Left lobe of liver (tissue), 2 donors: ENCODE measurements around the gene HPGDS. TPM values are rescaled to one million over a fixed set of nuclear protein-coding genes. Genes with fewer than 3 reads are reported as not detected.

ENCODE experiments used
- ATAC-seq: fragments of 200-7000 bp; cut with Tn5 transposase; one replicate; pipeline ENCODE4 v1.9.1; 2020; ENCODE audit warnings: mild to moderate bottlenecking, moderate library complexity
- DNase-seq: peaks from one replicate; pipeline ENCODE4 v3.0.0-alpha.2; 2020; ENCODE audit warnings: low spot score
- total RNA-seq: library from RNA; stranded (reverse); gene quantifications from one replicate; pipeline ENCODE4 v1.2.1, GENCODE V29; 2021
- donor health status: DM: no; HTN: no; CAD: no; lungs with moderate emphysema.
- donor health status: DM: no; HTN: yes; CAD: no.

HPGDS gene
- total RNA-seq, 1 donor from 2014 or later: 0.10 TPM

DNA sequence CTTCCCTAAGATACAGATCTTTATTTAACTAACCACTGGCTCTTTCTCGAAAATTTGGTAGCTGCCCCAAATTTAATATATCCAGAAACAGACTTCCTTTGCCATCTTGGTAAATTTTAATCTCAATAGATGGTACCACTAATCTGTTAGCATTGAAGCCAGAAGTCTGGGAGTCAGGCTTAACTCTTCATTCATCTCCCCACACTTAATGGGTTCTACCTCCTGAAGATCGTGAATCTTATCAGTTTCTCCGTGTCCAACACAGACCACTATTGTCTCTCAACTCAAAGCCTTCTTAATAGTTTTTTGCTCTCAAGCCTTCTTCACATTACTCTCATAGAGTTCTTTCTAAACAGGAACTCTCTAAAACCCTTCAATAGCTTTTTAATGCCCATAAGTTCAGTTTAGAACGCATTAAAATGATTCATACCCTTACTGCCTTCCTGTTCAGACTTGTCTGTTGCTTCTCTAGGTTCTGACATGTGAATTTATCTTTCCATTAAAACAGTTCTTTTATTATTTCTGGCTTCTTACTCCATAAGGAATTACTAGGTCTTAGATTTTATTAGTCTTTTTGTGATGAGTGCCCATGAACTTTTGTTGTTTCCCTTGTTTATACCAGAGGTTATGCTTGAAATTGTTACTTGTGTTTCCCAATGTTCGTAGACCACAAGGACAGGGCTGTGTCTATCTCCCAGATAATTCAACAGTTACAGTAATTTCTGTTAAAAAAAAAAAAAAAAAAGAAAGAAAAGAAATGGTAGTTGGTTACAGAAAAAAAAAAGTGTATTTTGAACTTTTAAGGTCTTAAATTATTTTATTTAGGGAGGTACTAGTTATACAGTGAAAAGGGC is 80.2 kb downstream of the HPGDS start:
- no peak for DNase-seq
- no peak for ATAC-seq

DNA sequence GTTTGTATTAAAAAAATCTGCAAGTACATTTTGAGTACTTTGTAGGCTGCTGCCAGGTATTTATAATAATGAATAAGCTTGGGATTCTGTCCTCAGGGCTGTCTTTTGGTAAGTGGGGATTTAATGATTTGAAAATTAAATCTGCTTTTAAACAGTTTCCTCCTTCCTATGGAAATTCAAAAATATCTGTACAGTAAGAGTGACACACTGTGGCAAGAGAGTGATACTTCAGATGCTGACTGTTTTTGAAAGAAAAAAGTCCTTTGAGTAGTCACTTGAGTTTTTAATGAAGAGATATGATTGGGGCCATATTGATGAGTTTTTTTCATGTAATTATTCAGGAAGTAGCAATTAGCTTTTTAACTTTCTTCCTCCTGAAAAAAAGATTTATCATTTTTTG is 85.8 kb downstream of the HPGDS start:
- DNase-seq (no peak), ATAC-seq (no peak)

DNA sequence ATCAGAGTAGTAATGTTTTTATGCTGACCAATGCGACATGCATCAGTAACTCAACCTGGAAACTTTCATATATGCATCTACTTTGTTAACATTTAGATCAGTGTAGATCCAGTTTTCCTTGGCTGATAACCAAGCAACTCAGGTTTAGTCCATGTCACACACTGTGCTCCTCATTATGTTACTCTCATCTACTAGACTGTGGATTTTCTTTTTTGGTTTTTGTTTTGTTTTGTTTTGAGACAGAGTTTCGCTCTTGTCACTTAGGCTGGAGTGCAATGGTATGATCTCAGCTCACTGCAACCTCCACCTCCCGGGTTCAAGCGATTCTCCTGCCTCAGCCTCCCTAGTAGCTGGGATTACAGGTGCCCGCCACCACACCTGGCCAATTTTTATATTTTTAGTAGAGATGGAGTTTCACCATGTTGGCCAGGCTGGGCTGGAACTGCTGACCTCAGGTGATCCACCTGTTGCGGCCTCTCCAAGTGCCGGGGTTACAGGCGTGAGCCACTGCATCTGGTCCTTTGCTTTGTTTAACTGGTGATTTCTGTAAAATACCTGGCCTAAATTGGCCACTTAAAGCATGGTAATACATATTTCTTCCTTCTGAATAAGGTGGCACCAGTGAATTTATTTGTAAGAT is 86.4 kb downstream of the HPGDS start:
- DNase-seq (no peak), ATAC-seq (no peak)

DNA sequence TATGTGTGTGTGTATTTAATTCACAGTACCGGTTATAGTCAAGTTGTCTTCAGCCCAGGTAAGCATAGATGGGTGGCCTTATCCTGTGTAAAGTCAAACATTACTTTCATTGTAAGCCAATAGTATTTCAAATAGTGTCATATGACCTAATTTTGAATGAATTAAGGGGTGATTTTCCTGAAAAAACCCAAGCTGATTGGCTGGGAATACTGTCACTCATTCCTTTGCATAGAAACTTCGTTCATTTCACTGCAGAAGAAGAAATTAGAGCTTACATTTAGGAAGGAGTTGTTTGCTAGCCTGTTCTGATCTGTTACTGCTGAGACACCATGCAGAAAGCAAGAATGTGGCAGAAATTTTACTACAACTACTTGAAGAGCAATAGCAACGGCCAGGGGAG is 89.6 kb downstream of the HPGDS start:
- DNase-seq (no peak), ATAC-seq (no peak)

DNA sequence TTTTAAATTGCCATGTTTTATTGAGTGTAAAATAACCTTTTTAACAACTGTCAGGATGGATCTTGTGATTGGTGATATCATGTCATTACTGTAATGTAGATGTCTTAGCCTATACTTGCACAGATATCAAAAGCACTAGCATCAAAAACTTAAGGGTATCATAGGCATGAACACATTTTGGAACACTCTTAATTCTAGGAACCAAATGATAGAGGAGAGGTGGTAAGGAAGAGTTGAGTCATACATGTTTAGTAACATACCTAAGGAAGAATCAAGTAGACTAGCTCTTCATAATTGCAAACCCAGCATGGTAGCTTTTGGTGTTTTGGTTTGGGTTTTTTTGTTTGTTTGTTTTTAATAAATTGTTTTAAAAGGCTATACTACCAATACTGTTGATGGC is 91.5 kb downstream of the HPGDS start:
- DNase-seq: no peak
- no peak for ATAC-seq

Other genes starting within 250 kb of the HPGDS start
- 7.4 TPM for gene SMARCAD1, start 135.0 kb downstream of the HPGDS start, total RNA-seq
- gene PDLIM5, start 109.1 kb upstream of the HPGDS start, total RNA-seq: 79.0 TPM